NT2/D1 (cell line): ENCODE measurements around the gene CAMK4.

Experiments
- DNase-seq: peaks from one replicate; pipeline ENCODE4 v3.0.0-alpha.2; 2011; ENCODE audit warnings: low read depth, low spot score
- H3K27me3 ChIP-seq: 2 replicates; pipeline ENCODE4 v1.6.0; 2011; ENCODE audit warnings: mild to moderate bottlenecking; ENCODE audit not compliant: insufficient read length, insufficient read depth
- H3K36me3 ChIP-seq: 2 replicates; pipeline ENCODE4 v1.6.1; 2011; ENCODE audit warnings: mild to moderate bottlenecking, low read length, mixed read lengths; ENCODE audit not compliant: insufficient read depth, insufficient read length
- H3K4me1 ChIP-seq: 2 replicates; pipeline ENCODE4 v1.5.1; 2011; ENCODE audit not compliant: insufficient read depth, insufficient read length
- H3K4me3 ChIP-seq: 2 replicates; pipeline ENCODE4 v1.5.1; 2011; ENCODE audit warnings: low read depth; ENCODE audit not compliant: insufficient read length
- H3K9ac ChIP-seq: 2 replicates; pipeline ENCODE4 v1.6.0; 2011; ENCODE audit warnings: low read depth; ENCODE audit not compliant: insufficient read length
- H3K9me3 ChIP-seq: 2 replicates; pipeline ENCODE4 v1.5.1; 2011; ENCODE audit warnings: mild to moderate bottlenecking, low read length; ENCODE audit not compliant: insufficient read depth
- SUZ12 ChIP-seq: IDR thresholded peaks from 2 replicates; pipeline ENCODE4 v1.6.1; 2011; ENCODE audit not compliant: insufficient read length, insufficient read depth; ENCODE audit errors: extremely low read depth
- YY1 ChIP-seq: IDR thresholded peaks from 2 replicates; pipeline ENCODE4 v1.6.1; 2011; ENCODE audit not compliant: insufficient read length, insufficient read depth
- ZNF274 ChIP-seq: IDR thresholded peaks from 2 replicates; pipeline ENCODE4 v1.6.1; 2011; ENCODE audit warnings: mild to moderate bottlenecking, low read depth, low read length

The CAMK4 gene

DNA sequence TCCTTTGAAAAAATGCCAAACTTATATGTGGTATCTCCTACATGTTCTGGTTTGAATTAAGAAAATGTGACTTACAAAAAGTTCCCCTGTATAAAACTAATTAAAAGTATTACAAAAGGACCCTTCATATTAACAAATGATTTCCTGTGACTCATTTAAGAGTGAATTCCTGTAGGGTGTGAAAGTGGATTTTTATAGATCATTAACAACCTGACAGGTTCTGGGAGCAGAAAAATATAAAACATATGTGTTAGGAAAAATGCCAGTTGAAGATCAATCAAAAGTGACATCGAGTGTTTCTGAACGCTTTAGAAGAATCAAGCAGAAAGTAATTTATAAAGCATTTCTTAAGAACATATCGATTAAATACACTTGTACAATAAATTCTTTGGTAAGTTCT lies 35.5 kb downstream of the CAMK4 start:
- no peaks in the 10 kb centered on the region for H3K27me3 ChIP-seq
- H3K4me1 ChIP-seq = no peaks in the 10 kb centered on the region
- H3K4me3 ChIP-seq = no peak overlapping the region
- no peaks in the 10 kb centered on the region for H3K36me3 ChIP-seq
- no peak overlapping the region for H3K9ac ChIP-seq
- H3K9me3 ChIP-seq = no peaks in the 10 kb centered on the region
- DNase-seq = no peak
- TF ChIP-seq SUZ12 (no peak), ZNF274 (no peak), YY1 (no peak)

GRCh38 chr5:111261610-111262009 lies 37.4 kb downstream of the CAMK4 start:
- Histone ChIP-seq H3K4me1 (no peaks in the 10 kb centered on the region), H3K4me3 (no peak overlapping the region), H3K27me3 (no peaks in the 10 kb centered on the region), H3K36me3 (no peaks in the 10 kb centered on the region), H3K9me3 (no peaks in the 10 kb centered on the region), H3K9ac (no peak overlapping the region)
- no peak for DNase-seq
- TF ChIP-seq SUZ12 = no peak
- no peak for TF ChIP-seq ZNF274
- no peak for TF ChIP-seq YY1

DNA sequence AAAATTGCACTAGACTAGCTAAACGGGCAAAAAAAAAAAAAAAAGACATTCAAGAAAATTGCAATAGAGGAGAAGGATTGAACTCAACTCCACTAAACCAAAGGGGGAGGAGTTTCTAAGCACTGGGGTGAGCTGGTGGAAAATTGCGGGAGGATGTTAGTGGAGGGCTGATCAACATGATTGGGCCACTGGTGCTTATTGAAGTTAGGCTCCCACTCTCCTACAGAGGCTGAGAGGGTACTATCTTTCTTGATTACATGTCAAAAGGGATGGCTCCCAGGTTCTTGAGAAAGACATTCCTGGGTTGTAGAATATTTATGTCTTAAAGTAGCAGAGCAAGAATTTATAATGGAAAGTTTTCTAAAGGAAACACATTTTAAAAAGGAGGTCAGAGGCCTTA lies 38.0 kb downstream of the CAMK4 start:
- no peak overlapping the region for H3K9ac ChIP-seq
- no peaks in the 10 kb centered on the region for H3K4me1 ChIP-seq
- H3K36me3 ChIP-seq = no peaks in the 10 kb centered on the region
- H3K9me3 ChIP-seq = no peaks in the 10 kb centered on the region
- DNase-seq = no peak
- no peak for TF ChIP-seq YY1
- TF ChIP-seq ZNF274 = no peak
- no peak for TF ChIP-seq SUZ12
- no peaks in the 10 kb centered on the region for H3K27me3 ChIP-seq
- no peak overlapping the region for H3K4me3 ChIP-seq

DNA sequence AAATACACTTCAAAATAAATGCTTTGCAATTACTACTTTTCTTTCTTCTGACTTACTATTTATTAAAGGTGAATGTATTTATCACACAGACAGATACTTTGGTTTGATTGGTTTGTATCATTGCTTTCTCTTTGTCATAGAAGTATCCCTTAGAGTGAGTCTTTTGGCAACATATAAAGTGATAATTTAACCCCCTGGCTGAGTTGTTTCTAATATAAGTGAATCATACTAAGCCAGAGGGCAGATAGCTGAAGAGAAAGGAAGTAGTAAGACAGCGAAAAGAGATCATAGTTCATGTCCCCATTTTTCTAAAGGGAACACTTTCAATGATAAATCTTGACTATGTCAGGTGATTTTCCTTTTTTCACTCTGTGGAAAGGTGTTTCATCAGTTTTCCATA lies 38.6 kb downstream of the CAMK4 start:
- Histone ChIP-seq H3K36me3 (no peaks in the 10 kb centered on the region), H3K27me3 (no peaks in the 10 kb centered on the region), H3K9ac (no peak overlapping the region), H3K4me1 (no peaks in the 10 kb centered on the region), H3K9me3 (no peaks in the 10 kb centered on the region), H3K4me3 (no peak overlapping the region)
- TF ChIP-seq ZNF274 (no peak), SUZ12 (no peak), YY1 (no peak)
- no peak for DNase-seq

DNA sequence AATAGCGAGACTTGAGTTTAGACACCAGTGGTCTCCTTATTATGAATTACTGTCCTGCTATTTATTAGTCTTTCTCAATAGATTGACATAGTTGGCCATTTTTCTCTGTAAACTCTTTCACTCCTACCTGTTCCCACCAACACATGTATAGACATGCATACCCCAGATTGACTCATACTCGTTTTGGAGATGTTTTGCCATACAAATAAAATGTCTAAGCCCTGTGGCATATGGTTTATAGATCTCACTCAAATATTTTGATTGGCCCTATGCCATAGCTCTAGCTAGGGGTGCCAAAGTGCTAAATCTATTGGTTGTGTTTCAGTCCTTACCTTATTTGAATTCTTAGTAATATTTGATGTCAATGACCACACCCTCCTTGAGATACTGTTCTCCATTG lies 42.3 kb downstream of the CAMK4 start:
- Histone ChIP-seq H3K4me3 (no peak overlapping the region), H3K4me1 (no peaks in the 10 kb centered on the region), H3K36me3 (no peaks in the 10 kb centered on the region), H3K27me3 (no peaks in the 10 kb centered on the region), H3K9me3 (no peaks in the 10 kb centered on the region), H3K9ac (no peak overlapping the region)
- no peak for DNase-seq
- no peak for TF ChIP-seq SUZ12
- no peak for TF ChIP-seq YY1
- TF ChIP-seq ZNF274 = no peak

- H3K9me3 ChIP-seq = no peaks in the 10 kb centered on the region
- no peak overlapping the region for H3K9ac ChIP-seq
- H3K4me3 ChIP-seq = no peak overlapping the region
- TF ChIP-seq YY1 = no peak
- no peak for TF ChIP-seq ZNF274
- no peak for TF ChIP-seq SUZ12
- H3K36me3 ChIP-seq = no peaks in the 10 kb centered on the region
- no peaks in the 10 kb centered on the region for H3K27me3 ChIP-seq
- no peak for DNase-seq
- no peaks in the 10 kb centered on the region for H3K4me1 ChIP-seq
Observed at GRCh38 chr5:111268300-111268699, 44.1 kb downstream of the CAMK4 start.

DNA sequence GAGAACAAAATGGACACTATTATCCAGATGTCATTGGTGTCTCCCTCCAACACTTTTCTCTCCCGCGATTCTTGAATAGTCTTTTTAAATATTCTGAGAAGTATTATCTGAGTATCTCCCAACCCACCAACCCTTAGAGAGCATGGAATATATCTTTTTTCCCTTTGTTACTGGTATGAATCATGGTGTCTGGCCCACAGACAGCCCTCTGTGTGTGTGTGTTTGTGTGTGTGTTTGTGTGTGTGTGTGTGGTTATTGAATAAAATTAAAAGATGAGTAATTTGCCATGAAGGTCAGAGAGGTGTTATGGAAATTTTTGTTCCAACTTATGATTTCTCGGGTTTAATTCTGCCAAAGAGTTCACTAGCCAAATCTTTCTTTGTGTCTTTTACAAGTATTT lies 47.7 kb downstream of the CAMK4 start:
- Histone ChIP-seq H3K9me3 (no peaks in the 10 kb centered on the region), H3K27me3 (no peaks in the 10 kb centered on the region), H3K9ac (no peak overlapping the region), H3K4me1 (no peaks in the 10 kb centered on the region), H3K4me3 (no peak overlapping the region), H3K36me3 (no peaks in the 10 kb centered on the region)
- DNase-seq = no peak
- TF ChIP-seq SUZ12 = no peak
- TF ChIP-seq ZNF274 = no peak
- TF ChIP-seq YY1 = no peak

GRCh38 chr5:111277061-111277460 lies 52.9 kb downstream of the CAMK4 start:
- H3K4me3 ChIP-seq = no peak overlapping the region
- H3K9me3 ChIP-seq = no peaks in the 10 kb centered on the region
- H3K27me3 ChIP-seq = no peaks in the 10 kb centered on the region
- no peaks in the 10 kb centered on the region for H3K36me3 ChIP-seq
- no peaks in the 10 kb centered on the region for H3K4me1 ChIP-seq
- TF ChIP-seq ZNF274 (no peak), YY1 (no peak), SUZ12 (no peak)
- no peak overlapping the region for H3K9ac ChIP-seq
- no peak for DNase-seq
